WTC11 (cell line): Measurements from ENCODE around the gene TAF3.

Source experiments
- ARID4B ChIP-seq: sonication (generic); formaldehyde crosslinking; IDR thresholded peaks from 2 replicates; pipeline ENCODE4 v1.8.0; 2023; ENCODE audit warnings: missing genetic modification reagents, mild to moderate bottlenecking, borderline replicate concordance
- ATF1 ChIP-seq: sonication (generic); formaldehyde crosslinking; IDR thresholded peaks from 2 replicates; pipeline ENCODE4 v1.8.1; 2023; ENCODE audit warnings: mild to moderate bottlenecking, moderate library complexity, missing genetic modification reagents
- ATF2 ChIP-seq: sonication (generic); formaldehyde crosslinking; IDR thresholded peaks from 2 replicates; pipeline ENCODE4 v1.8.1; 2022; ENCODE audit warnings: low read depth, missing genetic modification reagents, borderline replicate concordance
- CBFB ChIP-seq: sonication (generic); formaldehyde crosslinking; IDR thresholded peaks from 2 replicates; pipeline ENCODE4 v1.8.1; 2022; ENCODE audit warnings: mild to moderate bottlenecking, low read depth, missing genetic modification reagents
- CTCF ChIP-seq: fragments of 200-600 bp; IDR thresholded peaks from 2 replicates; pipeline ENCODE4 v1.8.0; 2022; ENCODE audit warnings: antibody characterized with exemption
- E2F5 ChIP-seq: sonication (generic); formaldehyde crosslinking; IDR thresholded peaks from 2 replicates; pipeline ENCODE4 v1.8.1; 2022; ENCODE audit warnings: mild to moderate bottlenecking, moderate library complexity, missing genetic modification reagents
- JUN ChIP-seq: sonication (generic); formaldehyde crosslinking; IDR thresholded peaks from 2 replicates; pipeline ENCODE4 v1.8.0; 2023; ENCODE audit warnings: mild to moderate bottlenecking, missing genetic modification reagents
- MAX ChIP-seq: sonication (generic); formaldehyde crosslinking; IDR thresholded peaks from 2 replicates; pipeline ENCODE4 v1.8.0; 2022; ENCODE audit warnings: mild to moderate bottlenecking, missing genetic modification reagents
- MLX ChIP-seq: sonication (generic); formaldehyde crosslinking; IDR thresholded peaks from 2 replicates; pipeline ENCODE4 v1.8.1; 2023; ENCODE audit warnings: mild to moderate bottlenecking, missing genetic modification reagents, moderate library complexity
- SMAD3 ChIP-seq: sonication (generic); formaldehyde crosslinking; IDR thresholded peaks from 2 replicates; pipeline ENCODE4 v1.8.0; 2022; ENCODE audit warnings: missing genetic modification reagents, mild to moderate bottlenecking, borderline replicate concordance
- ZSCAN18 ChIP-seq: fragments of 250-450 bp; sonication (Bioruptor Pico); IDR thresholded peaks from 2 replicates; pipeline ENCODE4 v2.1.2; 2022; ENCODE audit warnings: mild to moderate bottlenecking, moderate library complexity

- TF ChIP-seq JUN (CRISPR knock-in tag) (no peak), MAX (CRISPR knock-in tag) (no peak), CTCF (no peak), ATF2 (CRISPR knock-in tag) (no peak), E2F5 (CRISPR knock-in tag) (no peak), CBFB (CRISPR knock-in tag) (no peak), SMAD3 (CRISPR knock-in tag) (no peak), ATF1 (CRISPR knock-in tag) (no peak), ARID4B (CRISPR knock-in tag) (no peak), ZSCAN18 (CRISPR knock-in tag) (no peak), MLX (CRISPR knock-in tag) (no peak)
Observed at GRCh38 chr10:7984325-7984724, 166.0 kb downstream of the TAF3 start.
